ENCODE measurements around the gene PRR12. TPM values are rescaled to one million over a fixed set of nuclear protein-coding genes. Genes with fewer than 3 reads are reported as not detected.

PRR12 gene
- total and polyA plus RNA-seq, 2 donors (not counting 1 experiment from before 2014, with no cell fraction given): 8.4 to 70.7 TPM

- Histone ChIP-seq H3K9ac (ENCODE audit: low read length) (no peak overlapping the region), H3K4me3 (ENCODE audit: control extremely low read depth in 1 of 5, extremely low read depth in 1 of 5, insufficient read depth in 1 of 5, low read depth in 2 of 5, low read length in 4 of 5) (no peak overlapping the region), H2AFZ (ENCODE audit: insufficient read depth, low read depth, low read length, poor library complexity, severe bottlenecking) (peak overlapping the region; percentile 20), H3K4me2 (replicated peaks; ENCODE audit: low read depth, low read length, poor library complexity, severe bottlenecking) (no peak overlapping the region), H3K36me3 (replicated peaks in 1 of 2; ENCODE audit: control extremely low read depth in 1 of 2, control insufficient read depth in 1 of 2, extremely low read depth in 1 of 2, insufficient read depth in 2 of 2, low read length in 1 of 2) (peaks cover 0 to 20% of the 10 kb centered on the region in 2 experiments), H4K20me1 (ENCODE audit: control insufficient read depth, insufficient read depth, low read length, poor library complexity, severe bottlenecking) (peaks cover 16% of the 10 kb centered on the region), H3K79me2 (ENCODE audit: control insufficient read depth, insufficient read depth, low read length) (peaks cover 78% of the 10 kb centered on the region), H3K9me3 (ENCODE audit: control extremely low read depth in 1 of 3, control insufficient read depth in 2 of 3, insufficient read depth in 1 of 3, low read length in 2 of 3) (no peaks in the 10 kb centered on the region), H3K27ac (ENCODE audit: low read length in 2 of 2) (peak overlapping the region in 1 of 2 donors; percentile 16), H3K27me3 (replicated peaks in 1 of 4; ENCODE audit: control extremely low read depth in 1 of 4, control insufficient read depth in 3 of 4, insufficient read depth in 4 of 4, low read length in 3 of 4) (no peaks in the 10 kb centered on the region), H3K4me1 (ENCODE audit: control insufficient read depth in 2 of 2, insufficient read depth in 2 of 2, low read length in 2 of 2) (peaks cover 12 to 37% of the 10 kb centered on the region in 2 donors)
- H3K27me3 Mint-ChIP-seq: no peaks in the 10 kb centered on the region
- intact Hi-C loops (cut with micrococcal nuclease): loop anchor here (1.0 kb wide), 4 partner anchors 23 to 344 kb away; partner anchors contain the start of gene FLT3LG
- CTCF ChIA-PET: interaction anchor here (0.8 to 4.5 kb wide), 30 partner anchors 10 to 775 kb away, joined by 3 to 42 read pairs (median 4); partner anchors contain the start of genes BCL2L12, FLT3LG, IRF3 and NOSIP
- ATAC-seq (ENCODE audit: low read depth) (peak; percentile 82), DNase-seq (peak; percentile 89)
- peak; percentile 100 for TF ChIP-seq CTCF (IDR thresholded peaks at IDR 0.05)
- no peak for TF ChIP-seq EZH2 (IDR thresholded peaks at IDR 0.05; ENCODE audit: borderline replicate concordance, insufficient read depth, low read depth, low read length, poor library complexity, severe bottlenecking)
- POLR2A ChIA-PET: interaction anchor here (1.0 to 2.0 kb wide), 4 partner anchors 10 to 109 kb away, joined by 6 to 11 read pairs (median 9); partner anchors contain the start of genes NOSIP and RCN3
- peaks cover 25% of the 10 kb centered on the region for H3K4me1 Mint-ChIP-seq
- peak overlapping the region; percentile 71 for H3K27ac Mint-ChIP-seq
- WGBS (ENCODE audit: insufficient coverage): 55% methylated on average over 10 of the region's 14 CpGs
- peak overlapping the region; percentile 40 for H3K4me3 Mint-ChIP-seq
- H3K9me3 Mint-ChIP-seq (ENCODE audit: insufficient read depth): no peaks in the 10 kb centered on the region
Observed at GRCh38 chr19:49570138-49570856, 20.7 kb upstream of the PRR12 start.
